Endothelial cell of umbilical vein (primary cell): ENCODE data around the gene ST6GAL1. TPM values are rescaled to one million over a fixed set of nuclear protein-coding genes. Genes with fewer than 3 reads are reported as not detected.
"Not testable (repeated sequence)": the region's sequence is repeated elsewhere in the genome, so short reads cannot be mapped to it uniquely, and the experiment has no call there.

Experiments used
- BruUV-seq: library from RNA; stranded (reverse); fragments of 400-500 nt; replicated peaks from 2 replicates; lab custom pipeline; 2021; lab: Mats Ljungman, UMichigan
- CTCF ChIA-PET: fragments of 300-600, 350-600 bp; sonication (Branson Sonifier 250); formaldehyde crosslinking; loops from one replicate; lab custom pipeline; 2021; ENCODE audit warnings: antibody characterized with exemption, inconsistent platforms; lab: Charles Lee
- POLR2A ChIA-PET: fragments of 300-600, 350-600 bp; sonication (Branson Sonifier 250); formaldehyde crosslinking; loops from one replicate; lab custom pipeline; 2021; ENCODE audit warnings: antibody characterized with exemption, inconsistent platforms; lab: Charles Lee
- DNase-seq: peaks from one replicate; pipeline ENCODE4 v3.0.0-alpha.2; 2011; ENCODE audit warnings: low read depth, low spot score
- FAIRE-seq: peaks from 2 replicates; lab custom pipeline; 2011; peaks lifted over from hg19 to GRCh38; lab: Jason Lieb, UNC
- H2AFZ ChIP-seq: 2 replicates; pipeline ENCODE4 v1.6.0; 2012; ENCODE audit warnings: low read depth, low read length, control low read depth, inconsistent platforms
- H3K27ac ChIP-seq: 2 replicates; pipeline ENCODE4 v1.5.1; 2011; ENCODE audit warnings: low read depth, mild to moderate bottlenecking, control low read depth, low read length, moderate library complexity; ENCODE audit not compliant: insufficient read depth
- H3K27me3 ChIP-seq, 2 experiments: 2 replicates each; pipeline versions ENCODE4 v1.6.0 to v1.6.1; 2011; ENCODE audit warnings: low read length in 2 of 2, mixed read lengths in 1 of 2; ENCODE audit not compliant: control insufficient read depth in 2 of 2, insufficient read depth in 2 of 2
- H3K36me3 ChIP-seq, 2 experiments: 2 replicates in 1 of 2; 3 replicates in 1 of 2; pipeline ENCODE4 v1.5.1; 2011; ENCODE audit warnings: low read length in 2 of 2, mild to moderate bottlenecking in 1 of 2, moderate library complexity in 1 of 2; ENCODE audit not compliant: control insufficient read depth in 2 of 2, insufficient read depth in 2 of 2; ENCODE audit errors: extremely low read depth in 1 of 2
- H3K4me1 ChIP-seq: 3 replicates; pipeline ENCODE4 v1.5.1; 2011; ENCODE audit warnings: mild to moderate bottlenecking, low read length; ENCODE audit not compliant: control insufficient read depth, insufficient read depth; ENCODE audit errors: extremely low read depth
- H3K4me2 ChIP-seq: 2 replicates; pipeline ENCODE4 v1.6.1; 2011; ENCODE audit warnings: low read length, control low read depth, mixed read lengths; ENCODE audit not compliant: insufficient read depth
- H3K4me3 ChIP-seq, 3 experiments: fragments of 200-600 bp in 1 of 3; sonication (generic), shearing (Covaris generic) in 1 of 3; replicated peaks in 1 of 3; 2 replicates each; pipeline ENCODE4 v1.5.1; 2011 to 2016; ENCODE audit warnings: control low read depth in 3 of 3, low read length in 3 of 3, mild to moderate bottlenecking in 2 of 3, inconsistent platforms in 1 of 3, low read depth in 1 of 3, moderate library complexity in 1 of 3; ENCODE audit not compliant: insufficient read depth in 1 of 3
- H3K79me2 ChIP-seq: 2 replicates; pipeline ENCODE4 v1.6.0; 2012; ENCODE audit warnings: low read length, inconsistent platforms; ENCODE audit not compliant: control insufficient read depth, insufficient read depth
- H3K9ac ChIP-seq: replicated peaks from 2 replicates; pipeline ENCODE3; 2011; ENCODE audit warnings: low read length, control low read depth; ENCODE audit not compliant: insufficient read depth; ENCODE audit errors: extremely low read depth
- H3K9me1 ChIP-seq: replicated peaks from 3 replicates; pipeline ENCODE4 v1.6.0; 2011; ENCODE audit warnings: mild to moderate bottlenecking, low read length; ENCODE audit not compliant: control insufficient read depth, insufficient read depth; ENCODE audit errors: extremely low read depth
- H3K9me3 ChIP-seq: replicated peaks from 2 replicates; pipeline ENCODE4 v1.5.1; 2012; ENCODE audit warnings: low read length, inconsistent platforms; ENCODE audit not compliant: control insufficient read depth, insufficient read depth
- H4K20me1 ChIP-seq: replicated peaks from 2 replicates; pipeline ENCODE3; 2011; ENCODE audit warnings: mild to moderate bottlenecking, low read length; ENCODE audit not compliant: control insufficient read depth, insufficient read depth; ENCODE audit errors: extremely low read depth
- EZH2 ChIP-seq: IDR thresholded peaks from 2 replicates; pipeline ENCODE4 v1.6.1; 2012; ENCODE audit warnings: borderline replicate concordance, low read depth, mild to moderate bottlenecking, moderate library complexity, low read length, inconsistent platforms; ENCODE audit not compliant: severe bottlenecking
- FOS ChIP-seq: IDR thresholded peaks from 2 replicates; pipeline ENCODE4 v1.6.1; 2011; ENCODE audit warnings: mild to moderate bottlenecking, low read length, moderate library complexity, borderline replicate concordance; ENCODE audit not compliant: insufficient read depth
- GATA2 ChIP-seq: IDR thresholded peaks from 2 replicates; pipeline ENCODE4 v1.7.0; 2011; ENCODE audit warnings: low read depth, mild to moderate bottlenecking, moderate library complexity, mixed read lengths, low read length; ENCODE audit not compliant: insufficient read length, insufficient read depth
- JUN ChIP-seq: IDR thresholded peaks from 2 replicates; pipeline ENCODE4 v1.6.1; 2011; ENCODE audit warnings: borderline replicate concordance, low read depth; ENCODE audit not compliant: insufficient read length, insufficient read depth
- MAX ChIP-seq: IDR thresholded peaks from 2 replicates; pipeline ENCODE4 v1.6.1; 2011; ENCODE audit not compliant: insufficient read depth, insufficient read length
- MYC ChIP-seq: IDR thresholded peaks from one replicate; pipeline ENCODE4 v1.6.1; 2011; ENCODE audit warnings: mild to moderate bottlenecking, low read depth, low read length
- POLR2A ChIP-seq: IDR thresholded peaks from 2 replicates; pipeline ENCODE4 v1.6.1; 2012; ENCODE audit warnings: low read depth, mild to moderate bottlenecking, control low read depth, low read length
- POLR2AphosphoS5 ChIP-seq: IDR thresholded peaks from 2 replicates; pipeline ENCODE4 v1.6.1; 2012; ENCODE audit warnings: low read depth, mild to moderate bottlenecking, control low read depth, low read length, moderate library complexity; ENCODE audit not compliant: insufficient read depth
- dilution Hi-C: fragments of 300-500 bp; cut with MboI; formaldehyde crosslinking; loops from one replicate; pipeline ENCODE4 v1.15.0; 2019; ENCODE audit warnings: low sequenced_read_pairs; ENCODE audit not compliant: extremely low pct_ligation_motif_present
- intact Hi-C: fragments of 100-400 bp; cut with micrococcal nuclease; formaldehyde crosslinking; loops from one replicate; pipeline ENCODE4 v1.10.0; 2022
- polyA plus RNA-seq, 4 experiments: library from polyadenylated mRNA; depleted of rRNA in 3 of 4; stranded (reverse) in 3 of 4; unstranded in 1 of 4; fragments of >200 nt; gene quantifications; 2 replicates each; pipeline versions ENCODE4 v1.2.1 to v1.2.3, GENCODE V29; 2011 to 2012; ENCODE audit warnings: missing spikeins in 1 of 4
- total RNA-seq: library from RNA; stranded (reverse); gene quantifications from 2 replicates; pipeline ENCODE4 v1.2.3, GENCODE V29; 2021
- TF ChIP-seq, protein P1 (sequence below), 2 donors: IDR thresholded peaks; 1 replicate in 1 of 2; 2 replicates in 1 of 2; pipeline ENCODE4 v1.5.1; 2011; ENCODE audit warnings: low read length in 2 of 2, mild to moderate bottlenecking in 2 of 2, moderate library complexity in 2 of 2, control low read depth in 1 of 2, inconsistent platforms in 1 of 2, low read depth in 1 of 2; ENCODE audit not compliant: insufficient read depth in 1 of 2; ENCODE audit errors: extremely low read depth in 1 of 2

ST6GAL1 gene
- total and polyA plus RNA-seq, 2 donors (not counting 3 experiments of a cell fraction or from before 2014, with no cell fraction given): 63.9 to 101 TPM

GRCh38 chr3:186888569-186888968, 41.8 kb upstream of the ST6GAL1 start:
- peak overlapping the region; percentile 80 for H2AFZ ChIP-seq
- intact Hi-C loops (loop anchor here (5.0 to 10.0 kb wide), 2 partner anchors 44 to 1276 kb away; partner anchors contain the start of gene ST6GAL1), dilution Hi-C loops (no loop called here)
- BruUV-seq: no TSS peak
- TF ChIP-seq EZH2 (no peak), JUN (no peak), GATA2 (no peak), POLR2AphosphoS5 (no peak), POLR2A (no peak), FOS (no peak), MAX (no peak), MYC (no peak)
- TF ChIP-seq, protein P1, sequence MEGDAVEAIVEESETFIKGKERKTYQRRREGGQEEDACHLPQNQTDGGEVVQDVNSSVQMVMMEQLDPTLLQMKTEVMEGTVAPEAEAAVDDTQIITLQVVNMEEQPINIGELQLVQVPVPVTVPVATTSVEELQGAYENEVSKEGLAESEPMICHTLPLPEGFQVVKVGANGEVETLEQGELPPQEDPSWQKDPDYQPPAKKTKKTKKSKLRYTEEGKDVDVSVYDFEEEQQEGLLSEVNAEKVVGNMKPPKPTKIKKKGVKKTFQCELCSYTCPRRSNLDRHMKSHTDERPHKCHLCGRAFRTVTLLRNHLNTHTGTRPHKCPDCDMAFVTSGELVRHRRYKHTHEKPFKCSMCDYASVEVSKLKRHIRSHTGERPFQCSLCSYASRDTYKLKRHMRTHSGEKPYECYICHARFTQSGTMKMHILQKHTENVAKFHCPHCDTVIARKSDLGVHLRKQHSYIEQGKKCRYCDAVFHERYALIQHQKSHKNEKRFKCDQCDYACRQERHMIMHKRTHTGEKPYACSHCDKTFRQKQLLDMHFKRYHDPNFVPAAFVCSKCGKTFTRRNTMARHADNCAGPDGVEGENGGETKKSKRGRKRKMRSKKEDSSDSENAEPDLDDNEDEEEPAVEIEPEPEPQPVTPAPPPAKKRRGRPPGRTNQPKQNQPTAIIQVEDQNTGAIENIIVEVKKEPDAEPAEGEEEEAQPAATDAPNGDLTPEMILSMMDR (IDR thresholded peaks at IDR 0.05; ENCODE audit: extremely low read depth in 1 of 2, insufficient read depth in 1 of 2, low read depth in 1 of 2, low read length in 2 of 2): no peak
- CTCF ChIA-PET: interaction anchor here (1.2 kb wide), 2 partner anchors 39 to 251 kb away, joined by 3 to 4 read pairs; partner anchors contain the start of gene RPL39L
- H3K4me2 ChIP-seq: peak overlapping the region; percentile 2
- no peak overlapping the region for H3K4me3 ChIP-seq
- DNase-seq (peak; percentile 86), FAIRE-seq (no peak)
- H3K27ac ChIP-seq: no peak overlapping the region
- no peaks in the 10 kb centered on the region for H4K20me1 ChIP-seq
- no peaks in the 10 kb centered on the region for H3K79me2 ChIP-seq
- no peaks in the 10 kb centered on the region for H3K9me3 ChIP-seq
- no peaks in the 10 kb centered on the region for H3K27me3 ChIP-seq
- peaks cover 1% of the 10 kb centered on the region for H3K4me1 ChIP-seq
- H3K9ac ChIP-seq: no peak overlapping the region
- H3K36me3 ChIP-seq: no peaks in the 10 kb centered on the region
- POLR2A ChIA-PET: no interaction called here
- no peaks in the 10 kb centered on the region for H3K9me1 ChIP-seq

DNA sequence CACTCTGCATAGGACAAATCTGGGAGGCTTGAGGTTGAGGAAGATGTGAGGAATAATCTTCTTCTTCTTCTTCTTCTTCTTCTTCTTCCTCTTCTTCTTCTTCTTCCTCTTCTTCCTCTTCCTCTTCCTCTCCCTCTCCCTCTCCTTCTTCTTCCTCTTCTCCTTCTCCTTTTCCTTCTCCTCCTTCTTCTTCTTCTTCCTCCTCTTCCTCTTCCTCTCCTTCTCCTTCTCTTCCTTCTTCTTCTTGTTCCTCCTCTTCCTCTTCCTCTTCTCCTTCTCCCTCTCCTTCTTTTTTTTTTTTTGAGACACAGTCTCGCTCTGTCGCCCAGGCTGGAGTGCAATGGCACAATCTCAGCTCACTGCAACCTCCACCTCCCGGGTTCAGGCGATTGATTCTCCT, 40.6 kb upstream of the ST6GAL1 start:
- dilution Hi-C loops: not testable (repeated sequence)

More for the DNA sequence above, 40.6 kb upstream of the ST6GAL1 start:
- BruUV-seq, H3K9me3 ChIP-seq, DNase-seq, H2AFZ ChIP-seq, H3K79me2 ChIP-seq, H4K20me1 ChIP-seq, H3K27me3 ChIP-seq, H3K36me3 ChIP-seq, H3K4me2 ChIP-seq, H3K9me1 ChIP-seq, POLR2A ChIA-PET, H3K9ac ChIP-seq, H3K4me1 ChIP-seq, FAIRE-seq, H3K27ac ChIP-seq, H3K4me3 ChIP-seq: not testable (repeated sequence)
- intact Hi-C loops: loop anchor here (5.0 to 10.0 kb wide), 2 partner anchors 43 to 1275 kb away; partner anchors contain the start of gene ST6GAL1
- CTCF ChIA-PET: interaction anchor here (0.7 to 1.2 kb wide), 3 partner anchors 41 to 224 kb away, joined by 3 read pairs; no protein-coding TSS in a partner anchor
